AG09309 (cell line): ENCODE data around the gene TMEM106B.
"Not testable (repeated sequence)": the region's sequence is repeated elsewhere in the genome, so short reads cannot be mapped to it uniquely, and the experiment has no call there.

Experiments
- DNase-seq: peaks from one replicate; pipeline ENCODE4 v3.0.0-alpha.2; 2010; ENCODE audit warnings: low read depth
- H3K4me3 ChIP-seq: 2 replicates; pipeline ENCODE4 v1.5.1; 2011; ENCODE audit warnings: mild to moderate bottlenecking, low read depth, low read length, moderate library complexity; ENCODE audit not compliant: control insufficient read depth
- CTCF ChIP-seq: IDR thresholded peaks from 2 replicates; pipeline ENCODE4 v1.5.1; 2011; ENCODE audit warnings: mild to moderate bottlenecking, low read depth, low read length, inconsistent platforms; ENCODE audit not compliant: insufficient read depth, control insufficient read depth; ENCODE audit errors: missing control alignments

Gene TMEM106B

GRCh38 chr7:12211054-12211710 lies at the start of gene TMEM106B:
Gene TMEM106B, plus strand, starts transcription at chr7:12211294. Its CDS starts 3,517 bp downstream, at chr7:12214811.
- peak; percentile 68 for DNase-seq
- H3K4me3 ChIP-seq, result peak within 1 kb of the TSS; percentile 78
- peak; percentile 2 for TF ChIP-seq CTCF

GRCh38 chr7:12162415-12163113 lies 48.5 kb upstream of the TMEM106B start:
- H3K4me3 ChIP-seq, result no peak overlapping the region
- no peak for DNase-seq
- TF ChIP-seq CTCF, result no peak

DNA sequence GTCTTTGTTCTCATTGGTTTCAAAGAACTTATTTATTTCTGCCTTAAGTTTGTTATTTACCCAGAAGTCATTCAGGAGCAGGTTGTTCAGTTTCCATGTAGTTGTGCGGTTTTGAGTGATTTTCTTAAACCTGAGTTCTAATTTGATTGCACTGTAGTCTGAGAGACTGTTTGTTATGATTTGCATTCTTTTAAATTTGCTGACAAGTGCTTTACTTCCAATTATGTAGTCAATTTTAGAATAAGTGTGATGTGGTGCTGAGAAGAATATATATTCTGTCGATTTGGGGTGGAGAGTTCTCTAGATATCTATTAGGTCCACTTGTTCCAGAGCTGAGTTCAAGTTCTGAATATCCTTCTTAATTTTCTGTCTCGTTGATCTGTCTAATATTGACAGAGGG lies 43.0 kb upstream of the TMEM106B start:
- H3K4me3 ChIP-seq, DNase-seq: not testable (repeated sequence)

GRCh38 chr7:12169981-12170820 lies 40.9 kb upstream of the TMEM106B start:
- H3K4me3 ChIP-seq, DNase-seq: not testable (repeated sequence)

DNA sequence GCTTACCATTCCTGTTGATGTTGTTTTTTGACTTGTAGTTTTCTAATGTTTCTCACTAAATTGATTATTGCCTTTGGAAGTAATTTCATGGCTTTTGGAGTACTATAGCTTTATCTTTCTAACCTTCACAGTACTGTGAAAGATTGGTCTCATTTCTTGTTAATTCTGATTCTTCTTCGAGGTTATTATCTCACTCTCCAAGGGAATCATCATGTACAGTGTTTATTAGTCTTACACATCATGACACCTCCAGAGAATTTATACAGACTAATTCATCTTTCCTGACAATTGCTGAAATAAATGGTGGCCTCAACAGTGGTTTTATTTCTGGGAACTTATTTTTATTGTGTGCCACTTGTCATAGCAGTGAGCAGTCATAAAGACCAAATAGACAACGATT lies 37.4 kb upstream of the TMEM106B start:
- TF ChIP-seq CTCF, result no peak
- no peak overlapping the region for H3K4me3 ChIP-seq
- DNase-seq, result no peak

DNA sequence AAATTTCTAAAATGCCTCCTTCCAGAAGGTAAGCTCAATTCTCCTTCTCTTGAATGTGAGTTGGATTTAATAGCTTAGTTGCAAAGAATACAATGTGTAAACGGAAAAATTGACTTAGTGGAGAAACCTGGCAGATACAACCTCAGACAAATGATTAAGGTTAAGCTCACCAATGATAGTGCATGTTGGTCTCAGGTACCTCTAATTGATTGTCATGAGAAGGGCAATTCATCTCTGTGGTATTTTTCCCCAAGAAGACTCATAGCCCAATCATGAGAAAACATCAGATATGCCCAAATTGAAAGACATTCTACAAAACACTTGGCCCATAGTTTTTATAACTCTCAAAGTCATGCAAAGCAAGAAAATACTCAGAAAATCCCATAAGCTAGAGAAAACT lies 36.2 kb upstream of the TMEM106B start:
- DNase-seq, result no peak
- H3K4me3 ChIP-seq, result no peak overlapping the region
- TF ChIP-seq CTCF, result no peak

- no peak for TF ChIP-seq CTCF
Observed at GRCh38 chr7:12178317-12178716, 32.8 kb upstream of the TMEM106B start.

More at GRCh38 chr7:12178317-12178716, 32.8 kb upstream of the TMEM106B start:
- no peak for DNase-seq
- H3K4me3 ChIP-seq, result no peak overlapping the region
